ENCODE data around the gene RACGAP1.
"Not testable (repeated sequence)": the region's sequence is repeated elsewhere in the genome, so short reads cannot be mapped to it uniquely, and the experiment has no call there.

RACGAP1 gene

GRCh38 chr12:50030449-50030848 is 5.2 kb upstream of the RACGAP1 start:
- DNase-seq (ENCODE audit: low spot score): not testable (repeated sequence)

- DNase-seq (ENCODE audit: low spot score): no peak
Measured at GRCh38 chr12:50026691-50027090, 1.4 kb upstream of the RACGAP1 start.

GRCh38 chr12:50024805-50025186 is 498 bp downstream of the RACGAP1 start:
- no peak for DNase-seq (ENCODE audit: low spot score)

- DNase-seq (ENCODE audit: low spot score): no peak
Measured at GRCh38 chr12:50024227-50024626, 1.1 kb downstream of the RACGAP1 start.

- DNase-seq (ENCODE audit: low spot score): no peak
Measured at GRCh38 chr12:50022903-50023302, 2.4 kb downstream of the RACGAP1 start.

GRCh38 chr12:50021031-50021430 is 4.3 kb downstream of the RACGAP1 start:
- no peak for DNase-seq (ENCODE audit: low spot score)

- no peak for DNase-seq (ENCODE audit: low spot score)
Measured at GRCh38 chr12:50019524-50019923, 5.8 kb downstream of the RACGAP1 start.

GRCh38 chr12:50018968-50019367 is 6.3 kb downstream of the RACGAP1 start:
- DNase-seq (ENCODE audit: low spot score): no peak

GRCh38 chr12:50018154-50018553 is 7.1 kb downstream of the RACGAP1 start:
- DNase-seq (ENCODE audit: low spot score): no peak

- DNase-seq (ENCODE audit: low spot score): no peak
Measured at GRCh38 chr12:50017641-50018040, 7.7 kb downstream of the RACGAP1 start.

GRCh38 chr12:50016501-50017475 is 8.5 kb downstream of the RACGAP1 start:
- DNase-seq (ENCODE audit: low spot score): peak; percentile 69

GRCh38 chr12:50014342-50014741 is 11.0 kb downstream of the RACGAP1 start:
- no peak for DNase-seq (ENCODE audit: low spot score)

GRCh38 chr12:50013361-50014147 is 11.7 kb downstream of the RACGAP1 start:
- DNase-seq (ENCODE audit: low spot score): no peak

- DNase-seq (ENCODE audit: low spot score): no peak
Measured at GRCh38 chr12:50006754-50007442, 18.4 kb downstream of the RACGAP1 start.

- DNase-seq (ENCODE audit: low spot score): no peak
Measured at GRCh38 chr12:50006280-50006679, 19.0 kb downstream of the RACGAP1 start.

GRCh38 chr12:50005175-50005574 is 20.1 kb downstream of the RACGAP1 start:
- no peak for DNase-seq (ENCODE audit: low spot score)

GRCh38 chr12:50004696-50005095 is 20.6 kb downstream of the RACGAP1 start:
- no peak for DNase-seq (ENCODE audit: low spot score)

GRCh38 chr12:50003595-50003994 is 21.7 kb downstream of the RACGAP1 start:
- DNase-seq (ENCODE audit: low spot score): no peak

GRCh38 chr12:49998453-49998852 is 26.8 kb downstream of the RACGAP1 start:
- no peak for DNase-seq (ENCODE audit: low spot score)

GRCh38 chr12:49990273-49990672 is 35.0 kb downstream of the RACGAP1 start:
- DNase-seq (ENCODE audit: low spot score): no peak

GRCh38 chr12:49989400-49989799 is 35.9 kb downstream of the RACGAP1 start:
- not testable (repeated sequence) for DNase-seq (ENCODE audit: low spot score)

GRCh38 chr12:49987625-49988303 is 37.5 kb downstream of the RACGAP1 start:
- no peak for DNase-seq (ENCODE audit: low spot score)

Measured in hepatic stellate cell (primary cell).